ENCODE data around the gene LDLRAD3.

LDLRAD3 gene

DNA sequence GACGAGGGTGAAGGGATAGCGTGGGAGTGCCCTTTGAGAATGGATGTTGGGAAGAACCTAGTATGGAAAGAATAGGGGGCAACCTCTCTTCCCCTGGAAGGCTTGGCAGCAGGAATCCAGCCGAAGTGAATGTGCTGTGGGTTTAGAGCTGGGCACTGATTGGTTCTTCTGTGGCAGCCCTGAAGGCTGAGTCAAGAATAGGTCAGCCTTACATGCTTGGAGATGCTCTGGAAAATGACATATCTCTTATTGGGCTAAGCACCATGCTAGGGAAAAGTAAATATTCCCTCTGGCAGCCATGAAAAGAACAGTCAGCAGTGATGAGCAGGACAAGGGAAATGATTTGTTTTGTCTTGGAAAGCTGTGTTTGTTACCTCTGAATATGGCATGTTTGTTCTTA lies 195.9 kb downstream of the LDLRAD3 start:
- DNase-seq: no peak

- no peak for DNase-seq
Measured at GRCh38 chr11:36141196-36141953, 197.5 kb downstream of the LDLRAD3 start.

DNA sequence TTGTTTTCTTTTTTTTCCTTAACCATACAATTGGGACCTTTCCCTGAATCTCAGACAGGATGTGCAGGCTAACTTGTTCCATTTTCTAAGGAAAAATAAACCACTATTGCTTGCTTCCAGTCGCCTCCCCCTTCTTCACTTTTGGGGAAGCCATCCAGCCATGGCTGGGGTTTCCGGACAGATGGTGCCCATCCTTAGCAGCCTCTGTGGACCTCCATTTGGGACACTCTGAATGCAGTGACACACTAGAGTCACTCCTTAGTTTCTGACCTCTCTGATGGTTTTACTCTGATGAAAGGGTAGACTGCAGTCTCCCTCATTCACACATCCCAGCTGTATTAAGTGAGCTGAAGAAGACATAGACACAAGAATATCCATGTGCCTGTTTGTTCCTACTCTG lies 198.1 kb downstream of the LDLRAD3 start:
- no peak for DNase-seq

- no peak for DNase-seq
Measured at GRCh38 chr11:36142439-36142838, 198.6 kb downstream of the LDLRAD3 start.

DNA sequence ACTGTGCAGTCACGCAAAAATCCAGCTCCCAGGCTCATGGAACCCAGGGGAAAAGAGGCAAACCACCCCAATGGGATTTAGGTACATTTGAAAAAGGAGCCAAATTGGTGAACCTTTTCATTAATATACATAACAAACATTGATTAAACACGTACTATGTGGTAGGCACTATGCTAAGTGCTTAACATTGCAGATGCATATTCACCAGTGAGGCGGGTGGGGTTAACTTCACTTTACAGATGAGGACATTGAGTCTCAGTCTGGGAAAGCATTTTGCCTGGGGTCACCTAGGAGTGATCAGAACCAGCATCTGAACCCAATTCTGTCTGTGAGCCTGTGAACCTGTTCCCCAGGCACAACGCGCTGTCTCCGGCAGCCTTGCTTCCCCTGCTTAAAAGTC lies 199.0 kb downstream of the LDLRAD3 start:
- no peak for DNase-seq

DNA sequence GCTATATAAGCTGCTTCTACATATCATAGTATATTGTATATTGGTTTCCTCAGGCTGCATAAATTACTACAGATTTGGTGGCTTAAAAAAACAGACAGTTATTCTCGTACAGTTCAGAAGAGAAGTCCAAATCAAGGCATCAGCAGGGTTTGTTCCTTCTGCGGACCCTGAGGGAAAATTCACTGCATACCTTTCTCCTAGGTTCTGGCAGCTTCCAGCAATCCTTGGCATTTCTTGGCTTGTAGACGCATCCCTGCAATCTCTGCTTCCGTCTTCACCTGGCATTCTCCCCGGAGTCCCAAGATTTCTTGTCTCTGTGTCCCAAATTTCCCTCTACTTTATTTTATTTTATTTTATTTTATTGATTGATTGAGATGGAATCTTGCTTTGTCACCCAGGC lies 202.6 kb downstream of the LDLRAD3 start:
- DNase-seq: no peak

GRCh38 chr11:36147491-36147890 lies 203.6 kb downstream of the LDLRAD3 start:
- no peak for DNase-seq

DNA sequence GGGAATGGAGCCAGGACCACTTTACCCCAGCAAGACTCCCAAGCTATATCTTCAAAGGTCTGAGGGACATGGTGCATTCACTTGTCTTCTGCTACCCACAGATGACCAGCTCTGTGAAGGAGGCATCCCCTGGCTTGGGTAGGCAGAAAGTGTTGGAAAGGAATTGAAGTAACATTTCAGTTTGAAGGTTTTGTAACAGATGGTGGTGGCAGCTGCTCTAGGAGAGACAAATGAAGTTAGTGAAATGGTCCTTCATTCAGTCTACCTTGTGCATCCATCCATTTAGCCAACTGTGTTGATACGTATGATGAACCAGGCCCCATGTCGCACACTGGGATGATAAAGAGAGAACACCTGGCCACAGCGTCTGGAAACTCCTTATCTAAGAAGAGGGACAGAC lies 204.8 kb downstream of the LDLRAD3 start:
- DNase-seq: no peak

GRCh38 chr11:36149538-36150242 lies 205.8 kb downstream of the LDLRAD3 start:
- no peak for DNase-seq

DNA sequence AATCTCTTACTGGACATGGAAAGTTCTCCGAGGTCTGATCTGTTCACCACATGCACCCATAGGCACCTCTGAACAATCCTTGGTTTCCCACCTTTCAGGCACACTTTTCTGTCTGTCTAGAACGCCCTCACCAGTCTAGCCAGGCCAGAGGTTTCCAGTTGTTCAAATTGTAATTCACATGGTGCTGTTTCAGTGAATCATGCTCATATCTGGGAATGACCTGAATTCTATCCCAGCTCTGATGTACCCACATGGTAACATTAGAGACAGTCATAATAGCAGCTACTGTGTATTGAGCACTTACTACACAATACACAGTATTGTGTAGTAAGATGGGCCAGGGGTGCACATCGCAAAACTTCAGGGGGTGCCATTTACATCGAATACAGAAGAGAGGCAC lies 207.1 kb downstream of the LDLRAD3 start:
- no peak for DNase-seq

DNA sequence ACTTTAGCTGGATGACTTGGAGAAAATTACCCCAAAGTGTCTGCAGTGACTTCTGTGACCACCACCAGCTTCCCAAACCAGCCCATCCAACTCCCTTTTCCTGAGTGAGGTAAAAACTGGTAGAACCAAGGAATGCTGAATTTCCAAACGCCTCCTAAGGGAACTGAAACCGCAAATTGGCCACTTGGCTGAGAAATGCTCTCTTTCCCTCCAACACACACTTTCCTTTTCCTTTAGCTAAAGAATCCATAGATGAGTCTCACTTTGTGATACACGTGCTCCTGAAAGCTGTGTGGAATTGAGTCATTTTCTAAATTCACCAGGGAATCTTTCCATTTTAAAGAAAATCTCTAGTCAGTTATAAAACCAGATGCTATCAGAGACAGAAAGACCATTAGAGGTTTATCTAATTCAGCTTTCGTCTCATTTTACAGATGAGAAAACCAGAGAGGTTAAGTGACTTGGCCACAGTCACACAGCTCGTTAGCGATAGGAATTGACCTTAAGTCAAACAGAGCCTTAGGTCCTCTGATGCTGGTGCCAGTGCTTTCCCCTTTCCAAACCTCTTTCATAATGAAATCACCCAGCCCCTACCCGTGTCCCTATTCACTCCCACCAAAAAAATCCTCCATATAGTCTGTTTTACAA lies 208.2 kb downstream of the LDLRAD3 start:
- DNase-seq: no peak

DNA sequence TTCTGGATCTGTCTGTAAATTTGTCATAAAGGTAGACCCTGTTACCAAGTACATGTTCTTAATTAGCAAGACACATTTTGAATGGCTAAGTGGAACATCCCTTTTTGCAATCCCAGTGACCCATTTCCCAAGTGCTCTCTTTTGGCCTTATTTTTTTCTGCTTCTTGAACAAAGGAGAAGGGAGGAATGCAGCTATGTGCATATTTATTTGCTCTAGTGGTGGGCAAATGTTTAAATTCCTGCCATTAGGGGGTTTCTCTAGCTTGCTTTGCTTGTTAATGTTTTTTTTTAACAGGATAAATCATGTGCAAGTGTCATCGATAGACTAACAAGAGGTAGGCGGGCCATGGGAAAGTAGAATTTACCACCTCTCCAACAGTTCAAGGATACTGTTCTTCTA lies 209.7 kb downstream of the LDLRAD3 start:
- no peak for DNase-seq

DNA sequence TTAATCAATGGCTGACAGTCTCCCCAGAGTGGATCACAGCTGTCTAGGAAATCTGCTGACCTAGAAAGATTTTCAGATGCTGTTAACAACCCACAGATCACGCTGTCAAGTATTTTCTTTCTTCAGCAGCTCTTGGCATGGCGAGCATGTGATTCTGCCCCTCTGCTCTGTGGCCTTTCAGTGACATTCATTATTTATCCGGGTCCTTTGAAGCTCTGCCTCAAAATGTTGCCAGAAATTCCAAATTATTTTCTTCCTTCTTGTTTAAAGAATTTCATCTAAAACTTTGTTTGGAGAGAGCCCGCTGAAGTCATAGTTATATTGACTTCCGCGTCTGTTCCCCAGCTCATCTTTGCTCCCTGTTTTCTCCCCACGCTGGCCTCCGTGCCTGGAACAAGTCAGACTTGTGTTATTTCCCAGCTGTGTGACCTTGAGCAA lies 211.3 kb downstream of the LDLRAD3 start:
- no peak for DNase-seq

- no peak for DNase-seq
Measured at GRCh38 chr11:36155770-36156160, 211.9 kb downstream of the LDLRAD3 start.

- DNase-seq: no peak
Measured at GRCh38 chr11:36156161-36156816, 212.4 kb downstream of the LDLRAD3 start.

- no peak for DNase-seq
Measured at GRCh38 chr11:36156817-36157519, 213.1 kb downstream of the LDLRAD3 start.

DNA sequence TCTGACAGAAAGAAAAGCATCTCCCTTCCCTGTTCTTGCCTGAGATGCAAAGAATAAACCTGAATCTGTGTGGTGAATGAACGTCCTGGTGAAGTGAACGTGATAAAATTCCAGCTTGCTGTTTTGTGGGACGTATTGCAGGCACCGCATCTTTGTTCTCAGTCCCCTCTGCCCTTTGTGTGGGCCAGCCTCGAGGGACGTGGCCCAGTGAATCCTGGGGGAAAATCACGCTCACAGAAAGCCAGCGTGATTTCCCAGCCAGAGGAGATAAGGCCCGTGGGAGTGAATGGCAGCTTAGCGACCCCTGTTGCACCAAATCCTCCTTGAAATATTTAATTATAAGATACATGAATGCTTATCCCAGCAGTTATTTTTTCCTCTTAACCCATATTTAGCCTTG lies 216.2 kb downstream of the LDLRAD3 start:
- no peak for DNase-seq

- no peak for DNase-seq
Measured at GRCh38 chr11:36161572-36161971, 217.7 kb downstream of the LDLRAD3 start.

- no peak for DNase-seq
Measured at GRCh38 chr11:36162006-36162882, 218.4 kb downstream of the LDLRAD3 start.

- no peak for DNase-seq
Measured at GRCh38 chr11:36162883-36163434, 219.1 kb downstream of the LDLRAD3 start.
